Thymus (tissue), 11 donors: ENCODE measurements around the gene IQCE. TPM values are rescaled to one million over a fixed set of nuclear protein-coding genes. Genes with fewer than 3 reads are reported as not detected.
A peak's percentile ranks its signal among the peaks of the same experiment; 100 is the strongest.
"Not testable (repeated sequence)": the region's sequence is repeated elsewhere in the genome, so short reads cannot be mapped to it uniquely, and the experiment has no call there.

Experiments used
- DNase-seq, 9 donors: peaks; one replicate each; pipeline ENCODE4 v3.0.0-alpha.2; 2013; ENCODE audit warnings: low spot score in 9 of 9, low read depth in 6 of 9, missing footprints in 1 of 9
- H3K27ac ChIP-seq, 2 donors: one replicate each; pipeline ENCODE4 v1.5.1; 2013; ENCODE audit warnings: control low read depth in 1 of 2, low read depth in 1 of 2, low read length in 1 of 2, mild to moderate bottlenecking in 1 of 2, moderate library complexity in 1 of 2
- H3K27me3 ChIP-seq, 2 donors: one replicate each; pipeline ENCODE4 v1.5.1; 2013; ENCODE audit warnings: low read length in 1 of 2; ENCODE audit not compliant: control insufficient read depth in 2 of 2, insufficient read depth in 1 of 2
- H3K36me3 ChIP-seq, 2 donors: one replicate each; pipeline ENCODE4 v1.5.1; 2013; ENCODE audit warnings: low read length in 1 of 2, mild to moderate bottlenecking in 1 of 2, moderate library complexity in 1 of 2; ENCODE audit not compliant: control insufficient read depth in 2 of 2, insufficient read depth in 2 of 2
- H3K4me1 ChIP-seq, 2 donors: one replicate each; pipeline ENCODE4 v1.5.1; 2013; ENCODE audit warnings: low read length in 2 of 2; ENCODE audit not compliant: control insufficient read depth in 2 of 2, insufficient read depth in 2 of 2
- H3K4me3 ChIP-seq, 2 donors: one replicate each; pipeline ENCODE4 v1.5.1; 2013; ENCODE audit warnings: low read length in 2 of 2, control low read depth in 1 of 2, mild to moderate bottlenecking in 1 of 2
- H3K9me3 ChIP-seq, 2 donors: one replicate each; pipeline ENCODE4 v1.5.1; 2013; ENCODE audit warnings: low read length in 1 of 2, mild to moderate bottlenecking in 1 of 2; ENCODE audit not compliant: control insufficient read depth in 2 of 2, insufficient read depth in 1 of 2
- WGBS: extraction: QIAGEN DNeasy Blood & Tissue Kit; methylation state at CpG from one replicate; pipeline ENCODE4 v1.1.7; 2013; 5-methylcytosine and 5-hydroxymethylcytosine counted together
- polyA plus RNA-seq: library from polyadenylated mRNA; stranded (reverse); fragments of 200-250 nt; gene quantifications from one replicate; pipeline ENCODE4 v1.2.3, GENCODE V29; 2013
- total RNA-seq: library from RNA; stranded (reverse); fragments of 120-200 nt; gene quantifications from one replicate; pipeline ENCODE4 v1.2.4, GENCODE V29; 2013
- donor health status: healthy.

Gene IQCE
- total and polyA plus RNA-seq, 2 donors, result 3.8 to 4.2 TPM

GRCh38 chr7:2530071-2530987 lies 28.4 kb upstream of the IQCE start:
- peak in 5 of 9 donors; percentile 43 to 88 (median 74) for DNase-seq
- Histone ChIP-seq H3K27ac (peak overlapping the region; percentile 78 to 90), H3K36me3 (peaks cover 0 to 3% of the 10 kb centered on the region in 2 donors), H3K27me3 (peaks cover 0 to 4% of the 10 kb centered on the region in 2 donors), H3K9me3 (peaks cover 0 to 3% of the 10 kb centered on the region in 2 donors), H3K4me1 (peaks cover 17 to 40% of the 10 kb centered on the region in 2 donors), H3K4me3 (peak overlapping the region; percentile 9 to 18)
- WGBS, result 12% methylated on average over 16 of the region's 16 CpGs

DNA sequence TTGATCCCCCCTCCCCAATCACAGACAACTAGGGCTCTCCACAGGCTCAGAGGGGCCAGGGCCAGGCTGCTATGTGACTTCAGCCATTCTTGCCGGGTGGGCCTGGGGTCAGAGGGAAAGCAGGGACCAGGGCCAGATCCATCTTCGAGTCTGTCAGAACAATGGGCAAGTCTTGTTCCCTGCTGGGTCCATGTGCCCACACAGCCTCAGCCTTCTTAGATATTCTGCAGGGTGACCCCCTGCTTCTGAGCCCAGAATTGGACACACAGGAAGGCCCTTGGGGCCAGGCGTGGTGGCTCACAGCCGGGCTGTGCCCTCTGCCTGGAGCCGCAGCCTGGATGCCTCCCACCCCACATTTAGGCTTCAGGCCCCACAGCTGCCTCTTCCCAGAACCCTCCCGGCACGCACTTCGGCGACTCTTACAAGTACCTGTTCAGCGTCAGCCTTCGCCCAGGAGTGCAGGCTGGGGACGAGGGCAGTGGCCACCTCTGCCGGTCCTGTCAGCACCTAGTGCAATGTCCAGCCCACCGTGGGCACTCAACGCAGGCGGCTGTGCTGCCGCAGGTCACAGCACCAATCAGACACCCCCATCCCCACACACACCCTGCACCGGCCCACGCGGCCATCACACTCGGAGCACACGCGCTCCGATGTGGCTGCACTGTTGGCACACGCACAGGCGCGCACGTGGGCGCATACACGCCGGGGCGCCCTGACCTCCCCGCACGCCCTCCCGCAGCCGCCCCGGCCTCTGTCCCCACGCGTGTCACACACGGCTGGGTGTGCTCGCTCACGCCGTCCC lies 27.6 kb upstream of the IQCE start:
- not testable (repeated sequence) for H3K36me3 ChIP-seq, H3K27me3 ChIP-seq, DNase-seq, H3K9me3 ChIP-seq
- peak overlapping the region in 1 of 2 donors; percentile 18 for H3K4me3 ChIP-seq
- peaks cover 17 to 40% of the 10 kb centered on the region in 2 donors for H3K4me1 ChIP-seq
- WGBS, result 94% methylated on average over 38 of the region's 43 CpGs
- peak overlapping the region; percentile 78 to 90 for H3K27ac ChIP-seq

GRCh38 chr7:2531796-2532110 lies 27.0 kb upstream of the IQCE start:
- H3K4me1 ChIP-seq, result peaks cover 17 to 39% of the 10 kb centered on the region in 2 donors
- not testable (repeated sequence) for H3K4me3 ChIP-seq, H3K9me3 ChIP-seq, H3K27ac ChIP-seq, H3K36me3 ChIP-seq, H3K27me3 ChIP-seq, DNase-seq
- WGBS, result 86% methylated on average over 10 of the region's 17 CpGs

DNA sequence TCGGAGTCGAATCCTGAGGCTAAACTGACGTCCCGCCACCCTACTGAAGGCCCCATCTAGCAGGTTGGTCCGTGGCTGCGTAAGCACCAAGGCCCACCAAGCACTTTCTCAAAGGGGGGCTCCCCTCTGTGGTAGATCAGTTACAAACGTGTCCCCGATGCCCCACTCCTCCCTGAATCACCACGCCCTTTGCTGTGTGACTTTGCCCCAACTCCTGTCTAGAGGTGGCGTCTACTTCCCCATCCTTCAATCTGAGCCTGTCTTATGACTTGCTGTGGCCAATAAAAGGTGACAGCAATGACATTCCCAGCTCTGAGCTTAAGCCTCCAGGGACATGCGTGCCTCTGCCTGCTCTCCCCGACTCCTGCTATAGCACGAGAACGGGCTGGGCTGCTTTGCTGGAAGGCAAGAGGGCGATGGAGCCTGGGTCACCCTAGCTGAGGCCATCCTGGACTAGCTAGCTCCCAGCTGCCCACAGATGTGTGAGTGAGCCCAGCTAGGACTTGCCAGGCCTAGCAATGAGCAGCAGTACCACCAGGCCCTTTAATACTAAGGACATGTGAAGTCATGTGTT lies 26.5 kb upstream of the IQCE start:
- not testable (repeated sequence) for H3K27me3 ChIP-seq, H3K9me3 ChIP-seq, DNase-seq, H3K36me3 ChIP-seq, H3K4me3 ChIP-seq, H3K27ac ChIP-seq
- H3K4me1 ChIP-seq, result peaks cover 17 to 37% of the 10 kb centered on the region in 2 donors
- 93% methylated on average over 10 of the region's 15 CpGs for WGBS

DNA sequence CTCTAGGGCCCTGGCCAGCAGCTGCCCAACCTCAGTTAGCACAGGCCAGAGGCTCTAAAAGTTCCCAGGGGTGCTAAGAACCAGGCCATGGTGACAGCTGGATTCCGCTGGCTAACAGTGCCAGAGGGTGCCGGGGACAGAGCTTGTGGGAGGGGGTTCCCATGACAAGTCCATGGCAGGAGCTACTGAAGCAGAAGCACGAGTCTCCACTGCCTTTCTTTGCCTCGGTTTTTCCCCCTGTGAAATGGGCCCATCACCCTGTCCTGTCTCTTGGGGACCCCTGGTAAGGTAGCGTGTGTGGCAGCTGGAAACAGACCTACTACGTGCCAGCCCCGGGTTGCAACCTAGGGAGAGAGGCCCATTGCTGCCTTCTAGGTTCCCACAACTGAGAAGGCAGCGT lies 26.0 kb upstream of the IQCE start:
- not testable (repeated sequence) for DNase-seq, H3K27ac ChIP-seq, H3K9me3 ChIP-seq, H3K36me3 ChIP-seq, H3K4me3 ChIP-seq, H3K27me3 ChIP-seq
- H3K4me1 ChIP-seq, result peaks cover 17 to 32% of the 10 kb centered on the region in 2 donors
- WGBS, result 100% methylated on average over 6 of the region's 8 CpGs

GRCh38 chr7:2533566-2533965 lies 25.2 kb upstream of the IQCE start:
- not testable (repeated sequence) for H3K27ac ChIP-seq, H3K27me3 ChIP-seq, H3K9me3 ChIP-seq, H3K4me3 ChIP-seq, H3K36me3 ChIP-seq, DNase-seq
- peaks cover 17 to 26% of the 10 kb centered on the region in 2 donors for H3K4me1 ChIP-seq
- WGBS, result 91% methylated on average over 4 of the region's 8 CpGs

DNA sequence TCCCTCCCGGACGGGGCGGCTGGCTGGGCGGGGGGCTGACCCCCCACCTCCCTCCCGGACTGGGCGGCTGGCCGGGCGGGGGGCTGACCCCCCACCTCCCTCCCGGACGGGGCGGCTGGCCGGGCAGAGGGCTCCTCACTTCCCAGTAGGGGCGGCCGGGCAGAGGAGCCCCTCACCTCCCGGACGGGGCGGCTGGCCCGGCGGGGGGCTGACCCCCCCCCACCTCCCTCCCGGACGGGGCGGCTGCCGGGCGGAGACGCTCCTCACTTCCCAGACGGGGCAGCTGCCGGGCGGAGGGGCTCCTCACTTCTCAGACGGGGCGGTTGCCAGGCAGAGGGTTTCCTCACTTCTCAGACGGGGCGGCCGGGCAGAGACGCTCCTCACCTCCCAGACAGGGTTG lies 24.6 kb upstream of the IQCE start:
- 97% methylated on average over 11 of the region's 34 CpGs for WGBS
- DNase-seq, H3K27me3 ChIP-seq, H3K4me3 ChIP-seq, H3K9me3 ChIP-seq, H3K27ac ChIP-seq: not testable (repeated sequence)
- H3K36me3 ChIP-seq, result peaks cover 11 to 16% of the 10 kb centered on the region in 2 donors
- H3K4me1 ChIP-seq, result peaks cover 13 to 19% of the 10 kb centered on the region in 2 donors

DNA sequence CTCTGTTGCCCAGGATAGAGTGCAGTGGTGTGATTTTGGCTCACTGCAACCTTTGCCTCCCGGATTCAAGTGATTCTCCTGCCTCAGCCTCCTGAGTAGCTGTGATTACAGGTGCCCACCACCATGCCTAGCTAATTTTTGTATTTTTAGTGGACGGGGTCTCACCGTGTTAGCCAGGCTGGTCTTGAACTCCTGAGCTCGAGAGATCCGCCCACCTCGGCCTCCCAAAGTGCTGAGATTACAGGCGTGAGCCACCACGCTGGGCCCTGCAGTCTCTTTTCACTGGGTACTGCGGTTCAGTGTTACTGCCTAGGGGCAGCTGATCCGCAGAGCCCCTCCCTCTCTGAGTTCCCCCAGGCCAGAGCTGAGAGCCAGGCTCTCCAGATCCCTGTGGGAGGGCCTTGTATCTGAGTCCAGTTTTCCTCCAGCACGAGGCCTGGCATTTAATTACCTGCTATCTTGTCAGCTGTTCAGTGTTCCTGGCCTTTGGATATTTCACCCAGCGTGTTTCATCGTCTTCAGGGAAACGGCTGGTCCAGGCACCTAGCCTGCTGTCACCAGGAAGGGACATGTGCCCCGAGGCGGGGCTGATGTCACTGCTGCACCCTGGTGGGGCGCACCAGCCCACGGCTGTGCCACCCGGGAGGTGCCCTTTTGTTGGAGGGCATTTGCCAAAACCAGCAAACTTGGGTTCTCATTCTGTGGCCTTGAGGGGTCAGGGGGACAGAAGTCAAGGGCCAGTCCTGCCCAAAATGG lies 22.7 kb upstream of the IQCE start:
- H3K27me3 ChIP-seq, H3K27ac ChIP-seq, H3K4me3 ChIP-seq, DNase-seq, H3K9me3 ChIP-seq, H3K4me1 ChIP-seq: not testable (repeated sequence)
- 82% methylated on average over 16 of the region's 19 CpGs for WGBS
- peaks cover 25 to 31% of the 10 kb centered on the region in 2 donors for H3K36me3 ChIP-seq
